ENCODE measurements around the gene MSI1.

DNA sequence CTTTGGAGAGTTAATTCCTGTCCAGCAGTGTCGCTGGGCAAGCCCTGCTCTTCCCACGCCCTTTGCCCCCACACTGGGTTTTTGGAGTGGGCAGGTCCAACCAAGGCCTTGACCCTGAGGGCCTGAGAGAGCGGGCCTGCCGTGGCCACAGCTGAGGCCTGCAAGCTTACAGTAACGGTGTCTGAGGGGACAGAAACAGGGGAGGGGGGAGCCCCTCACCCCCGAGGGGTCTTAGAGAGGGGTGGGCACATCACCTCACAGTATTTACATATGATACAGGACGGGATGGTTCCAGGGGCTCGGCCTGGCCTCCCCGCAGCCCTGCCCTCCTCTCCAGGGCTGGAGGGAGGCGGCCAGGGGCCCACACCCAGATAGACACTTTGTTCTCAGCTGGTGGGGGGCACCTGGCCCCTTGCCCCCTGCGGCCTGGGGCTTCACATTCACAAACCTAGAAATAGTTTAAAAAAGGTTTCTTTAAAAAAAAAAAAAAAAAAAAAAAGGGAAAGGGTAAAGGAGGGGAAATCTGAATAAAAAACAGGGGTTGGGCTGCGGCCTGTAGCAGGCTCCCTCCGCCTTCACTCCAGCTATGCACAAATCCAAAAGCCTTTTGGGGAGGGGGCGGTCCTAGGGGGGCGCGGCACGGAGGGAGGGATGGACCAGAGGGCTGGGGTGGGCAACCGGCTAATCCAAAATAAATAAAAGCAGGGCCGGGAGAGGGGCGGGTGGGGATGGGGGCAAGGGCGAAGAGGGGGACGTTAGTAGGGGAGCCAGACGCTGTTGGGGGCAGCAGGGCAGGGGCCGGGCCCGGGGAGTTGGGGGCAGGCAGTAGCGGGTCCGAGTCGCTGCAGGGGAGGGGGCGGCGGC is 26.6 kb downstream of the MSI1 start:
- TF ChIP-seq POLR2A (IDR thresholded peaks at IDR 0.05; ENCODE audit: low read depth): no peak
- TF ChIP-seq CTCF (IDR thresholded peaks at IDR 0.05): no peak
- no peak for TF ChIP-seq EP300 (IDR thresholded peaks at IDR 0.05)

Measured in esophagus muscularis mucosa (tissue), 4 donors.